Activated naive CD4-positive, alpha-beta T cell treated with anti-CD3 and anti-CD28 coated beads, Interleukin-2, amount 50 U/mL, for 16 hours (primary cell): Measurements from ENCODE around the gene ZSWIM5.
"Not testable (repeated sequence)": the region's sequence is repeated elsewhere in the genome, so short reads cannot be mapped to it uniquely, and the experiment has no call there.

ENCODE experiments used
- DNase-seq: peaks from one replicate; pipeline ENCODE4 v3.0.0-alpha.2; 2020

Gene ZSWIM5

DNA sequence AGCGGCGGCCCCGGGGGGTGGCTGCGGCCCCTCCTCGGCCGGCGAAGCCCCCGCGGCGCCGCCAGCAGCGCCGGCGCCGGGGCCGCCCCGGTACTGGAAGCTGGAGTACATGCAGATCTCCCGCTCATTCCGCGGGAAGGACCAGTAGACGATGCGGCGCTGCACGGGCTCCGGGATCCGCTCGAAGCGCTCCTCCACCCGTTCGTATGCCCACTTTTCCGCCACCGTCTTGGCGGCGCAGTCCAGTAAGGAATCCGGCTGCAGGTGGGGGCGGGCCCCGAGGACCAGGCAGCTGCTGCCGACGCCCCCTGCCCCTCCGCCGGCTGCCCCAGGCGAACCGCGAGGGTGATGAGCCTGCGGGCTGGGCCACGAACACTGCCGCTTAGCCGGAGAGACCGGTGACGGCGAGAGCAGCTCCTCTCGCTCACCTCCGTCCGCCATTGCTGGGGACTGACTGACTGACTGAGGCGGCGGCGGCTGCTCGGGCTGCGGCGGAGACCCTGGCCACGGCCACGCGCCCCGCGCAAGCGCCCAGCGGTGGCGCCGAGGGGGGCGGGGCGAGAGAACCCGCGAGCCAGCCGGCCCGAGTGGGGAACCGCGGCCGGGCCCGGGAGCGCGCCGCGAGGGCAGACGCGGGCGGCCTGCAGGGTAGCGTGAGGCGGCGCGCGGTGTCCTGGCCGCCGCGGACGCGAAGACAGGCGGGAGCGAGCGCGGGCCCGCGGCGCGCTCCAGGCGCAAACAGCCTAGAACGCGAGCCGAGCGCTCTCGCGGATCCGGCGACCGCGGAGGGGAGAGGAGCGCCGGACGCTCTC, at the start of gene ZSWIM5:
Gene ZSWIM5, minus strand, starts transcription at position 696 of the 812 bp plus-strand sequence. Its CDS starts 255 bp downstream, at position 441.
- peak; percentile 69 for DNase-seq

DNA sequence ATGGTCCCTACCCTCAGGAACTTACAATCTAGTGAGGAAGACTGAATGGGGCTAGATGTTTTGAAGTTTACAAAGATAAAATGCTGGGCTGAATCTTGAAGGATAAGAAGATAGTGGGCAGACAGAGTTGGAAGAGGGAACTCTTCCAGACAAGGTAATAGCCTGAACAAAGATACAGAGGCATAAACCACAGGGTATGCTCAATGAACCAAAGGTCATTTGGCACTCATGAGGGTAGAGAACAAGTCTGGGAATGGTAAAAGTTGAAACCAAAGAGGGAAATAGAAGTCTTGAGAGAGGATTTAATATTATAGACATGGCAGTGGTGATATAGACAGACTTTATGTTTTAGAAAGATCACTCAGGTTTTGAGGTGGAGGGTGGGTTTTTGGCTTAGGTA, 48.1 kb upstream of the ZSWIM5 start:
- DNase-seq = no peak

DNA sequence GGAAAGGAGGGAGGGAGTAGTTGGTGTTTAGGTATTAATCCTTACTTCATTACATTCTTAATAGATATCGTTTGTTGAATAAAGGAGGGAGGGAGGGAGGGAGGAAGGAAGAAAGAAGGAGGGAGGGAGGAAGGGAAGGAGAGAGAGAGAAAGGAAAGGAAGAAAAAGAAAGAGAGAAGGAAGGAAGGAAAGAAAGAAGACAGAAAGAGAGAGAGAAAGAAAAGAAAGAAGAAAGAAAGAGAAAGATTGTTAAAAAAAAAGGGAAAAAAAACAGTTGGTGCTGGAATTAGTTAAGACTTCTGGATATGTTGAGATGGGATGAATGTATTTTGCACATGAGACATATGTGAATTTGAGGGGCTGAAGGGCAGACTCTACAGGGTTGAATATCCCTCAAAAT, 44.1 kb upstream of the ZSWIM5 start:
- DNase-seq = no peak

DNA sequence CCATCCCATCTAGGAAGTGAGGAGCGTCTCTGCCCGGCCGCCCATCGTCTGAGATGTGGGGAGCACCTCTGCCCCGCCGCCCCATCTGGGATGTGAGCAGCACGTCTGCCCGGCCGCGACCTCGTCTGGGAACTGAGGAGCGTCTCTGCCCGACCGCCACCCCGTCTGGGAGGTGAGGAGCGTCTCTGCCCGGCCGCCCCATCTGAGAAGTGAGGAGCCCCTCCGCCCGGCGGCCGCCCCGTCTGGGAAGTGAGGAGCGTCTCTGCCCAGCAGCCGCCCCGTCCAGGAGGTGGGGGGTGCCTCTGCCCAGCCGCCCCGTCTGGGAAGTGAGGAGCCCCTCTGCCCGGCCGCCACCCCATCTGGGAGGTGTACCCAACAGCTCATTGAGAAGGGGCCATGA, 41.6 kb upstream of the ZSWIM5 start:
- DNase-seq = not testable (repeated sequence)

DNA sequence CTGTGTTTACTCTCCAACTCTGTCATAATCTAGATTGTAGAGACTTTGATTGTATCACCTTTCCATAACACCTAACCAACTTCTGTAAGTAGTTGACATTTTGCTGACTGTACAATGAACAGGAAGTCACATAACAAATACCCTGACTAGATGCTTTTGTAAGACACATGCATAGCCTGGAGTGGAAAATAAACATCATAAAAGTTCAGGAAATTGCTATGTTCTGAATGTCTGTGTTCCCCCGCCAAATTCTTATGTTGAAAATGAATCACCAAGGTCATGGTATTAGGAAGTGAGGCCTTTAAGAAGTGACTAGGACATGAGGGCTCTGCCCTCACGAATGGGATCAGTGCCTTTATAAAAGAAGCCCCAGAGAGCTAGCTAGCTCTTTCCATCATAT, 40.4 kb upstream of the ZSWIM5 start:
- peak; percentile 24 for DNase-seq

DNA sequence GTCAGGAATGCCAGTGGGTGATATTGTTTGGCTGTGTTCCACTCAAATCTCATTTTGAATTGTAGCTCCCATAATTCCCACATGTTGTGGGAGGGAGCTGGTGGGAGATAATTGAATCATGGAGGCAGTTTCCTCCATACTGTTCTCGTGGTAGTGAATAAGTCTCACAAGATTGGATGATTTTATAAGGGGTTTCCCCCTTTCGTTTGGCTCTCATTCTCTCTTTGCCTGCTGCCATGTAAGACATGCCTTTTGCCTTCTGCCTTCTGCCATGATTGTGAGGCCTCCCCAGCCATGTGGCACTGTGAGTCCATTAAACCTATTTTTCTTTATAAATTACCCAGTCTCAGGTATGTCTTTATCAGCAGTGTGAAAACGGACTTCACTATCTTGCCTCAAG, 40.0 kb upstream of the ZSWIM5 start:
- peak; percentile 15 for DNase-seq

DNA sequence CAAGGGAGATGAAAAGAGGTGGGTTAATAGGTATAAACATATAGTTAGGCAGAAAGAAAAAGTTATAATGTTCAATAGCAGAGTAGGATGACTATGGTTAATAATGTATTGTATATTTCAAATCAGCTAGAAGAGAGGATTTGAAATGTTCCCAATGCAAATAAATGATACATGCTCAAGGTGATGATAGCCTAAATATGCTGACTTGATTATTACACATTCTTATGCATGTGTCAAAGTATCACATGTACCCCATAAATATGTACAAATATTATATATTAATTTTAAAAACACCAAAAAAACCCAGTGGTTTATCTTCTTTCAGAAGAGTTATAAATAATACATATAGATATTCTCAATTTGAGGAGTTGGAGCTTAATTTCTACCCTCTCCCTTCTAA, 38.3 kb upstream of the ZSWIM5 start:
- DNase-seq = no peak

DNA sequence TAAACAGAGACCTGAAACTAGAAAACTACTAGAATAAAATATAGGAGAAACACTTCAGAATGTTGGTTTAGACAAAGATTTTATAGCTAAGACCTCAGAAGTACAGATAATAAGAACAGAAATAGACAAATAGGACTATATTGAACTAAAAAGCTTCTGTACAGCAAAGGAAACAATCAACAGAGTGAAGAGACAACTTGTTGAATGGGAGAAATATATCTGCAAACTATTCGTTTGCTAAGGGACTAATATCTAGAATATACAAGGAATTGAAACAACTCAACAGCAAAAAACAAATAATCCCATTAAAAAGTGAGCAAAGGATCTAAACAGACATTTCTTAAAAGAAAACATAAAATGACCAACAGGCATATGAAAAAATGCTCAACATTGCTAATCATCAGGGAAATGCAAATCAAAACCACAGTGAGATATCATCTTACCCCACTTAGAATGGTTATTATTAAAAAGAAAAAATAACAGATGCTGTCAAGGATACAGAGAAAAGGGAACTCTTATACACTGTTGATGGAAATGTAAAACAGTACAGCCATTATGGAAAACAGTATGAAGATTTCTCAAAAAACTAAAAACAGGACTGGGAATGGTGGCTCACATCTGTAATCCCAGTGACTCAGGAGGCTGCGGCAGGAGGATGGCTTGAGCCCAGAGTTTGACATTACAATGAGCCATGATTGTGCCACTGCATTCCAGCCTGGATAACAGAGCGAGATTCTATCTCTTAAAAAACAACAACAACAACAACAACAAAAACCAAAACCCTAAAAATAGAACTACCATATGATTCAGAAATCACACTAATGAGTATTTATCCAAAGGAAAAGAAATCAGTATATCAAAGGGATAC, 37.3 kb upstream of the ZSWIM5 start:
- DNase-seq = no peak

DNA sequence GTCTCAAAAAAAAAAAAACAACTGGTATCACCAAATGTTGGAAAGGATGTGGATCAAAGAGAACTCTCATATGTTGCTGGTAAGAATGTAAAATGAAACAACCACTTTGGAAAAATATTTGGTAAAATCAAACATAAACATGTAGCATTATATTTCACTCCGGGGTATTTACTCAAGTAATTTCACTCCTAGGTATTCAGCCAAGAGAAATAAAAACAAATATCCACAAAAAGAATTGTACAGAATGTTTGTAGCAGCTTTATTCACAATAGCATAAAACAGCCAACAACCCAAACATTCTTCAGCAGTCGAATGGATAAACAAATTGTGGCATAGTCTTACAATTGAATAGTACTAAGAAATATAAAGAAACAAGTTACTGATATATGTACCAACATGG, 32.4 kb upstream of the ZSWIM5 start:
- no peak for DNase-seq

DNA sequence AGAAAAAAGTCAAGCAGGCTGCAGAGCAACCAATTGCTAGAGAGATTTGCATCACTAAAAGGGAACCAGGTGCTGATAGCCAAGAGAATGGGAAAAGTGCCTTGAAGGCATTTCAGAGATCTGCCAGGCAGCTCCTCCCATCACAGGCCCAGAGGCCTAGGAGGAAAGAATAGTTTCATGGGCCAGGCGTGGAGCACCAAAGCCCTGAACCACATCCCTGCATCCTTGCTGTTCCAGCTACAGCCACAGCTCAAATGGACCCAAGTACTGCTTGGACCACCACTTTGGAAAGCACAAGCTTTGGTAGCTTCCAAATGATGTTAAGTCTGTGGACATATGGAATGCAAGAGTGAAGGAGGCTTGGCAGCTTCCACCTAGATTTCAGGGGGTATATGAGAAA, 29.7 kb upstream of the ZSWIM5 start:
- no peak for DNase-seq

DNA sequence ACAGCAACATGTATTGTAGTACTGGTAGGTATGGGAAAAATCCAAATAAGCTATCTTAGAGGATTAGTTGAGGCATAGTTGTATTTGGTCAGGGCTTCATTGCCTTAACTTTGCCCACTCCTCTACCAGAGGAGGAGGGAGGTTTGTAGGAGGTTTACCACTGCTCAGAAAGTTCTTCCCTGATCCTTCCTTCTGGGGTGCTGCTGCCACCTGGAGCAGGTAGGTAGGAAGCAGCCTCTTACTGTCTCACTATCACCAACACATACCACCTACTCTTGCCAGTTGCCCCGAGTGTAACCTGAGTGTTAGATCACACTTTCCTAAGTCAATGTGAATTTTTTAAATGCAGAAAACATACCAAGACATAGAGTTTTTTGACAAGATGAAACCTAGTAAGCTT, 24.1 kb upstream of the ZSWIM5 start:
- no peak for DNase-seq

DNA sequence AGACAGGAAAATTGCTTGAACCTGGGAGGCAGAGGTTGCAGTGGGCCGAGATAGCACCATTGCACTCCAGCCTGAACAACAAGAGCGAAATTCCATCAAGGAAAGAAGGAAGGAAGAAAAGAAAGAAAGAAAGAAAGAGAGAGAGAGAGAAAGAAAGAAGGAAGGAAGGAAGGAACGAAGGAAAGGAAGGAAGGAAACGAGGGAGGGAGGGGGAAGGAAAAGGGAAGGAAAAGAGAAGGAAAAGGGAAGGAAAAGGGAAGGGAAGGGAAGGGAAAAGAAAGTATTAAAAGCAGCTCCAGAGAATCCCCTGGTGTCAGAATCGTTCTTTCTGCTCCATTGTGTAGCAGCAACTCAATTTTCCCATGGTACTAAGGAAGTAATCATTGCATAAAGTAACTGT, 19.2 kb upstream of the ZSWIM5 start:
- no peak for DNase-seq

DNA sequence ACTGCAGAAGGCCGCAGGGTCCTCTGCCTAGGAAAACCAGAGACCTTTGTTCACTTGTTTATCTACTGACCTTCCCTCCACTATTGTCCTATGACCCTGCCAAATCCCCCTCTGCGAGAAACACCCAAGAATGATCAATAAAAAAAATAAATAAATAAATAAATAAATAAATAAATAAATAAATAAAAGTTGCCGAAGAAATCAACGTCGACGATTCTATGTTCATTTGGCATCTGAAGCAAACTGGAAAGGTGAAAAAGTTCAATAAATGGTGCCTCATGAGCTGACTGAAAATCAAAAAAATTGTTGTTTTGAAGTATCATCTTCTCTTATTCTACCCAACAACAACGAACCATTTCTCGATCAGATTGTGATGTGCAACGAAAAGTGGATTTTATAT, 17.3 kb upstream of the ZSWIM5 start:
- DNase-seq = not testable (repeated sequence)

DNA sequence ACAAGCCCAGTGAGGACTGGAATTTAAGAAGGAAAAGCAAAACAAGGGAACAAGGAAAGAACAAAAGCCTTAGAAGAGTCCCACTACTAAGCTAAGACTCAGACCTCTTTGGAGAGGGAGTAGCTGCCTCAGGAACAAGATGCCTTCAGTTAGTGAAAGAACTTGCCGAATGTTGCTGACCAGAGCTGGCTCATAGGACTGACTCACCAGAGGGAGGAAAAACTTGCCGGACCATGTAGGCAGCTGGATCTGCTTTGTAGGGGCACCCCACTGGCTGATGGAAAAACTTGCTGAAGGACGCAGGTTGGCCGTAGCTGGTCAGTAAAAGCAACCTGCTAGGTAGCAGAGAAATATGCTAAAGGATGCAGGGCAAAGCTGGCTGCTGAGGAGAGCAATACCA, 15.3 kb upstream of the ZSWIM5 start:
- DNase-seq = no peak

DNA sequence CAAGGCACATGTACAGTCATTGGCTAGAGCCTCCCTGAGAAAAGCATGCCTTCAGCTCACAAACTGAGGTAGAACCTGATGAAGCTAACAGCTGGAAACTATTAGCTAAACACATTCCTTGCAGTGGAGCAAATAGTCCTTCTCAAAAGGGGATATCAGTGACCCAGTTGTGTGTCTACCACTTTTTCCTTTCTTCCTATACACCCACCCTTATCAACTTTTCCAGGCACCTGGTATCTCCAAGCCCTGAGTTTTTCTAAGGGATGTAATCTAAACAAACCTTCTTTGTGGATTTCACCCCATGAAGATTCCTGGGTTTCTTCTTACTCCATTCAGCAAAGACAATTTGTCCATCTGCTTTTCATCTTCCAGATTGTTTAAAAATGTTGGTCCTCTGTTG, 10.5 kb upstream of the ZSWIM5 start:
- DNase-seq = no peak

DNA sequence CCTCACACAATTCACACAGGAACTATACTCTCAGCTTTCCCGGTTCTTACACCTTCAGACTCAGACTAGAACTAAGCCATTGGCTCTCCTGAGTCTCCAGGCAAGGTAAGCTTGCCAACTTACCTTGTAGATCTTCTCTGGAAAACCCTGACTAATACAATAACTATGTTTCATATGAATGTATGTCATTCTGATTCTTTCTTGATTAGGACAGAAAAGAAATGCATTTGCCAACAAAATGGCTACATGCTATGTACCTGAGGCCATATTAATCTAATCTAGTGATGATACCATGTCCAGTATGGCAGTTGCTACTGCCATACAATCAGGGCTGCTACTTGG, 9.8 kb upstream of the ZSWIM5 start:
- DNase-seq = no peak

DNA sequence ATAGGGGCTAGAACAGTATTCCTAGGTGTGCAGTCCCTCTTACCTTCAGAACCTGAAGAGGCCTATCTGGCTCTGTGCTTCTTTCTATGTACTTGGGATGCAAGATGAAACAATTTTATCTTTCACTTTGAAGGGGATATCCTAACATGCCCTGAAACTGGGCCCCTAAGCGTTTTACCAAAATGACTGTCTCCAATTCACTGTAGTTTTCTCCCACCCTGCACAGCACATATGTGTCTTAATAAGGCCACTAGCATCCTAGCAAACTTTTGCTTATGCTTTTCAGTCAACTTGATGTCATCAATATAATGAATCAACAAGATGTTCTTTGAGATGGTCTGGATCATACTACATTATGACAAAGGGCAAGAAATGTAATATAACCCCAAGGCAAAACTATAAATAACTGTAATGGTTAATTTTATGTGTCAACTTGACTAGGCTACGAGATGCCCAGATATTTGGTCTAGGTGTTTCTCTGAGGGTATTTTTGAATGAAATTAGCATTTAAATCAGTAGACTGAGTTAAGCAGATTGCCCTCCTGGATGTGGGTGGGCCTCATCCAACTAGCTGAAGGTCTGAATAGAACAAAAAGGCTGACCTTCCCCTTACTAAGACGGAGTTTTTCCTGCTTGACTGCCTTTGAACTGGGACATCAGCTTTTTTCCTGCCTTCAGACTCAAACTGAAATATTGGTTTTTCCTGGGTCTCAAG, 9.2 kb upstream of the ZSWIM5 start:
- DNase-seq = no peak

DNA sequence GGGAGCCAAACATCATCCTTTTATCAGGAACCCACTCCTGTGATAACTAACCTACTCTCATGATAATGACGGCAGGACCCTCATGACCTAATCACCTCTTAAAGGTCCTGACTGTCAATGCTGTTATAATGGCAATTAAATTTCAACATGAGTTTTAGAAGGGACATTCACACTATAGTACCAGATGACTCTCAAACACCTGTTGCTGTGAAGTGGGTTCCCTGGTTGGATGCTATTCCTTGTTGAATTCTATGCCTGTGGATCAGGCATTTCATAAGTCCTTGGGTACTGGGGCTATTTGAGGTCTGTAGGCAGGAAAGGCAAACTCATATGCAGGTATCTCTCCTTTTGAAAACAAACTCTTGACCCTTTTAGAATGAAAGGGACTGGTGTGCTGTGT, 7.5 kb upstream of the ZSWIM5 start:
- no peak for DNase-seq

DNA sequence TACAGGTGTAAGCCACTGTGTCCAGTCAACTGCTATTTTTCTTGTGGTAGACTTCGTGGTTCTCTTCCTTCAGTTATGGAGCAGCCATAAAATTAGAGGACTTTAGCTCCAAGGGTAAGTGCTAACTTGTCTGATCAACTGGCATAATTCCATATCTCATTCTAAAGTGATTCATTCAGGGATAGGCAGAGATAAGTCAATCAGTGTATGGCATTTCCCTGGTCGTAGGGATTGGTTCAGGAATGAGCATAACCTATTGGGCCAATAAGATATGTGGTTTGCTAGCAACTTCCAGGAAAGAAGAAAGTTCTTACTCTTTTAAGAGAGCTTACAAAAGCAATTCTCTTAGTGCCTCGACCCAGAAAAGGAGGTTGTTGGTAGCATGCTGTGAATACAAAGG, 4.7 kb upstream of the ZSWIM5 start:
- DNase-seq = no peak

DNA sequence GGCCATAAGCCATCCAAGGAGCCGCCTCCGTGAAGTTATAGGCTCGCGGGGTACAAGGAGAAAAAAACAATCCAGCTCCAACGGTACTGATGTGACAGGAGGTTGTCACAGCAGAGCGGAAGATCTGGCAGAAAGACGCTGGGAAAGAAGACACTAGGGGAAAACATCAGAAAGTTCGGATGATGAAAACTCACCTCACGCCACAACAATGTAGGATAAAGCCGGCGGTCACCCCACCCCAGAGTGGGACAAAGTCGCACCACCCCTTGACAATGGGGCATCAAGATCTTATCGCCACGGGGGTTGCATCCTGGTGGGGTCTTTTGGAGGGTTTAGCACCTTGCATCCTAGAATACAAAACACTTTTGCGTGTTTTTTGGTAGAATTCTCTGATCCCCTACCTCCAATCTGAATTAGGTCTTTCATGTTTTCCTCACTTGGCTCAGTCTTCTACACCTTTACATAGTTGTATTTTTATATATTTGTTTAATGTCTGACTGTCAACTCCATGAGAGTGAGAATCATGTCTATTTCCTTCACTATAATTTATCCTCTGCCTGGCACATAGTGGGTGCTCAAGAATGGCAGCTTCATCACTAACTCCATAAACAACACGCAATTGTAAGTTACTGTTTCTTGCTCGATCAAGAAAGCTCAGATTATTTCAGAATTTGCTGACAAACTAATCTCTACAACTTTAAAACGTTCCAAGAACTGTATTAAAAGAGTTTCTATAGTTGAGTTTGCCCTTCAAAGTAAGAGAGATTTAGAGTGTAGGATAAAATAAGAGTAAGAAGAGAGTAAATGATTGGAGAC, 611 bp upstream of the ZSWIM5 start:
- no peak for DNase-seq

DNA sequence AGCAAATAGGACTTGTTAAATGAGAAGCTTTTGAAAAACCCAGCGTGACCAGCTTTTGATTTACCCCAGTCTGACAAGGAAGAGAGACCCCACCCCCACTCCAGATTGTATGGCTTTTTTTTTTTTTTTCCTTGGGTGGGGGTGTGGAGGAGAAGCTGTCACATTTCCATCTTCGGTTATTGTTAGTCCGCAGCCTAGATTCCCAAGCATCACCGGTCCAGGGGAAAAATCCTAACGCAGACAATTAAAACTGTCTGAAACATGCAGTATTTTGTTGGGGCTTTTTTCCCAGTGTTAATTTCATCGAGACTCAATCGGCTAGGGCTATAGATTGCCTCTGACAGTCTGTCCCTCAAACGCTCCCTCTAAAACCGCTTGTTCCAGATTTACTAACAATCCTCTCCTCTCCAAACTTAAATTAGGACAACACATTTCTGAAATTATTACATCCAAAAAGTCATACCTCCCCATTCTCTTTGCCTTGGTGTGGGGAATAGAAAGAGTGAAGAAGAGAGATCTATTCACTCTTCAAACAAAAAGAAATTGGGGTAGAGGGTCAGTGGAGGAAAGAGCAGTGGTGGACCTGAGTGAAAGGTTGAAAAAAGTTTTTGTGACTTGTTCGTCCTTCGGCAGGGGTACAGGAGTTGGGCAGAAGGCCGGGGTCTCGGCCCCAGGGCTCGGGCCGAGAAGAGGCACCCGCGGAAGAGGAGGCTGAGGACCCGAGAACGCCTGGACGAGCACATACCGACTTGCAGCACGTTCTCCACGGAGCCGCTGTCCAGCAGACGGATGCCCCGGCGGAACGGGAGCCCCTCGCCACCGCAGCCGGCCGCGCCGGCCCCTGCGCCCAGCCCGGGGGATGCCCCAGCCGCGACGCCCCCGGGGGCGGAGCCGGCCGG, 1.1 kb downstream of the ZSWIM5 start:
- peak; percentile 17 for DNase-seq
